IMR-90 (cell line): Measurements from ENCODE around the gene POU2F1. TPM values are rescaled to one million over a fixed set of nuclear protein-coding genes. Genes with fewer than 3 reads are reported as not detected.

Experiments used
- ATAC-seq: fragments of 200-7000 bp; cut with Tn5 transposase; 2 replicates; pipeline ENCODE4 v1.9.1; 2020; ENCODE audit warnings: low read depth, mild to moderate bottlenecking, moderate library complexity
- BruUV-seq: library from RNA; stranded (reverse); fragments of 400-500 nt; replicated peaks from 2 replicates; lab custom pipeline; 2021; lab: Mats Ljungman, UMichigan
- CTCF ChIA-PET: fragments of 300-600 bp; formaldehyde crosslinking; extraction: SDS; loops from one replicate; lab custom pipeline; 2021; ENCODE audit warnings: antibody characterized with exemption; lab: Yijun Ruan, JAX
- POLR2A ChIA-PET: fragments of 300-600 bp; sonication (Branson Sonifier 250); formaldehyde crosslinking; loops from one replicate; lab custom pipeline; 2022; ENCODE audit warnings: antibody characterized with exemption; ENCODE audit not compliant: unreplicated experiment; lab: Charles Lee
- DNase-seq: peaks from one replicate; pipeline ENCODE4 v3.0.0; 2013
- H2AFZ ChIP-seq: replicated peaks from 2 replicates; pipeline ENCODE3; 2013; ENCODE audit warnings: low read length, mild to moderate bottlenecking; ENCODE audit not compliant: poor library complexity
- H2AK5ac ChIP-seq: 2 replicates; pipeline ENCODE4 v1.6.1; 2013; ENCODE audit warnings: low read depth, low read length, inconsistent platforms
- H2AK9ac ChIP-seq: replicated peaks from 2 replicates; pipeline ENCODE3; 2013; ENCODE audit warnings: mild to moderate bottlenecking, low read depth, low read length, moderate library complexity; ENCODE audit not compliant: poor library complexity
- H2BK120ac ChIP-seq: 2 replicates; pipeline ENCODE4 v1.6.1; 2013; ENCODE audit warnings: low read depth, low read length, inconsistent platforms
- H2BK15ac ChIP-seq: 3 replicates; pipeline ENCODE4 v1.6.1; 2013; ENCODE audit warnings: low read depth, low read length, inconsistent platforms
- H2BK20ac ChIP-seq: 2 replicates; pipeline ENCODE4 v1.6.1; 2013; ENCODE audit warnings: low read depth, mild to moderate bottlenecking, inconsistent platforms, low read length, moderate library complexity
- H2BK5ac ChIP-seq: 2 replicates; pipeline ENCODE4 v1.6.1; 2013; ENCODE audit warnings: mild to moderate bottlenecking, low read depth, low read length, inconsistent platforms; ENCODE audit not compliant: poor library complexity, severe bottlenecking
- H3K14ac ChIP-seq: replicated peaks from 2 replicates; pipeline ENCODE4 v1.6.1; 2013; ENCODE audit warnings: low read depth, low read length, inconsistent platforms
- H3K18ac ChIP-seq: 2 replicates; pipeline ENCODE4 v1.6.1; 2013; ENCODE audit warnings: low read depth, low read length, control low read depth
- H3K23ac ChIP-seq: 2 replicates; pipeline ENCODE4 v1.6.1; 2013; ENCODE audit warnings: low read depth, low read length, inconsistent platforms
- H3K27ac ChIP-seq: 2 replicates; pipeline ENCODE4 v1.5.1; 2013; ENCODE audit warnings: mild to moderate bottlenecking, control low read depth, low read length; ENCODE audit not compliant: insufficient read depth
- H3K27me3 ChIP-seq: 2 replicates; pipeline ENCODE4 v1.6.1; 2013; ENCODE audit warnings: low read length; ENCODE audit not compliant: control insufficient read depth, insufficient read depth
- H3K36me3 ChIP-seq: 2 replicates; pipeline ENCODE4 v1.6.1; 2013; ENCODE audit warnings: low read length, mixed read lengths; ENCODE audit not compliant: control insufficient read depth, insufficient read depth
- H3K4ac ChIP-seq: 2 replicates; pipeline ENCODE4 v1.6.1; 2013; ENCODE audit warnings: low read depth, low read length, inconsistent platforms
- H3K4me1 ChIP-seq: 2 replicates; pipeline ENCODE4 v1.6.1; 2013; ENCODE audit warnings: low read length, mixed read lengths; ENCODE audit not compliant: control insufficient read depth, insufficient read depth
- H3K4me2 ChIP-seq: 2 replicates; pipeline ENCODE4 v1.6.1; 2013; ENCODE audit warnings: low read depth, mild to moderate bottlenecking, control low read depth, low read length, moderate library complexity
- H3K4me3 ChIP-seq: 2 replicates; pipeline ENCODE4 v1.5.1; 2013; ENCODE audit warnings: low read depth, mild to moderate bottlenecking, control low read depth, low read length, moderate library complexity; ENCODE audit not compliant: insufficient read depth
- H3K56ac ChIP-seq: 2 replicates; pipeline ENCODE4 v1.6.1; 2013; ENCODE audit warnings: low read length, inconsistent platforms; ENCODE audit not compliant: insufficient read depth; ENCODE audit errors: extremely low read depth
- H3K79me1 ChIP-seq, 2 experiments: 2 replicates each; pipeline ENCODE4 v1.6.1; 2013; ENCODE audit warnings: low read length in 2 of 2, inconsistent platforms in 1 of 2, low read depth in 1 of 2
- H3K9ac ChIP-seq: 2 replicates; pipeline ENCODE4 v1.6.1; 2013; ENCODE audit warnings: low read depth, low read length, control low read depth
- H3K9me1 ChIP-seq: 2 replicates; pipeline ENCODE4 v1.6.1; 2013; ENCODE audit warnings: low read length, inconsistent platforms; ENCODE audit not compliant: insufficient read depth
- H3K9me3 ChIP-seq: 2 replicates; pipeline ENCODE4 v1.6.1; 2013; ENCODE audit warnings: low read length; ENCODE audit not compliant: control insufficient read depth, insufficient read depth
- H4K20me1 ChIP-seq: 2 replicates; pipeline ENCODE4 v1.6.1; 2013; ENCODE audit warnings: low read length, inconsistent platforms; ENCODE audit not compliant: insufficient read depth
- H4K5ac ChIP-seq: 2 replicates; pipeline ENCODE4 v1.6.1; 2013; ENCODE audit warnings: mild to moderate bottlenecking, low read depth, low read length, control low read depth
- H4K8ac ChIP-seq, 2 experiments: 2 replicates each; pipeline ENCODE4 v1.6.1; 2013; ENCODE audit warnings: low read depth in 2 of 2, low read length in 2 of 2, control low read depth in 1 of 2, inconsistent platforms in 1 of 2
- H4K91ac ChIP-seq: 2 replicates; pipeline ENCODE4 v1.6.1; 2013; ENCODE audit warnings: low read depth, low read length, inconsistent platforms; ENCODE audit not compliant: insufficient read depth
- ELK1 ChIP-seq: fragments of 150-350 bp; IDR thresholded peaks from 2 replicates; pipeline ENCODE4 v1.6.1; 2016; ENCODE audit warnings: low read depth, mild to moderate bottlenecking, low read length, moderate library complexity, borderline replicate concordance
- MXI1 ChIP-seq: IDR thresholded peaks from 2 replicates; pipeline ENCODE4 v1.6.1; 2012; ENCODE audit warnings: low read depth, mild to moderate bottlenecking, low read length, moderate library complexity, borderline replicate concordance
- NFE2L2 ChIP-seq: fragments of 150-350 bp; IDR thresholded peaks from 2 replicates; pipeline ENCODE4 v1.6.1; 2016; ENCODE audit warnings: low read depth, mild to moderate bottlenecking, low read length
- RAD21 ChIP-seq: IDR thresholded peaks from 2 replicates; pipeline ENCODE4 v1.6.1; 2012; ENCODE audit warnings: low read length, improper control_type of control experiment
- RCOR1 ChIP-seq: IDR thresholded peaks from 2 replicates; pipeline ENCODE4 v1.6.1; 2012; ENCODE audit warnings: mild to moderate bottlenecking, low read length, improper control_type of control experiment; ENCODE audit not compliant: insufficient replicate concordance
- WGBS, 2 experiments: methylation state at CpG; one replicate each; pipeline versions ENCODE4 v1.1.5 to v1.1.7; 2013; ENCODE audit warnings: missing lambda C conversion rate in 2 of 2; ENCODE audit not compliant: insufficient read length in 1 of 2; ENCODE audit errors: extremely low coverage in 2 of 2; 5-methylcytosine and 5-hydroxymethylcytosine counted together
- dilution Hi-C: fragments of 300-500 bp; cut with HindIII; formaldehyde crosslinking; loops from one replicate; pipeline ENCODE4 v1.14.3; 2018; ENCODE audit warnings: low sequenced_read_pairs; ENCODE audit not compliant: unreplicated experiment
- in situ Hi-C: fragments of 300-500 bp; cut with MboI; formaldehyde crosslinking; loops from 3 replicates; pipeline ENCODE4 v1.14.3; 2019; ENCODE audit warnings: low sequenced_read_pairs, inconsistent platforms, mixed read lengths
- intact Hi-C: fragments of 100-400 bp; cut with micrococcal nuclease; formaldehyde crosslinking; loops from 2 replicates; pipeline ENCODE4 v1.10.0; 2022
- polyA plus RNA-seq, 3 experiments: library from polyadenylated mRNA; depleted of rRNA; stranded (reverse); fragments of >200 nt; gene quantifications; 2 replicates each; pipeline ENCODE4 v1.2.3, GENCODE V29; 2012; ENCODE audit warnings: low replicate concordance in 1 of 3
- total RNA-seq: library from RNA; depleted of rRNA; stranded (reverse); fragments of >200 nt; gene quantifications from 2 replicates; pipeline ENCODE4 v1.2.3, GENCODE V29; 2012
- TF ChIP-seq, protein P1 (sequence below): fragments of 150-350 bp; IDR thresholded peaks from 2 replicates; pipeline ENCODE4 v1.6.1; 2017; ENCODE audit warnings: mild to moderate bottlenecking, antibody characterized with exemption, low read length, low read depth

The POU2F1 gene
- total and polyA plus RNA-seq, 2 of the 4 experiments (the other 2 are of a cell fraction), result 1.2 to 3.4 TPM

- H3K18ac ChIP-seq, result no peak overlapping the region
- H3K56ac ChIP-seq, result no peak overlapping the region
- no peak overlapping the region for H4K5ac ChIP-seq
- no peak overlapping the region for H3K4me2 ChIP-seq
- intact Hi-C loops, result no loop called here
- no peaks in the 10 kb centered on the region for H4K20me1 ChIP-seq
- peaks cover 6% of the 10 kb centered on the region; the same call in 1 of the 2 replicates for H3K27me3 ChIP-seq
- no peak overlapping the region for H3K23ac ChIP-seq
- H2BK20ac ChIP-seq, result no peak overlapping the region
- H3K4ac ChIP-seq, result no peak overlapping the region
- no peak overlapping the region for H2AK5ac ChIP-seq
- H3K9ac ChIP-seq, result no peak overlapping the region
- H3K79me1 ChIP-seq, result no peaks in the 10 kb centered on the region
- no peaks in the 10 kb centered on the region for H3K9me1 ChIP-seq
- ATAC-seq, result no peak
- no peak for TF ChIP-seq ELK1
- no peak for TF ChIP-seq NFE2L2
- TF ChIP-seq RCOR1, result no peak
- no peak for TF ChIP-seq MXI1
- TF ChIP-seq, protein P1, sequence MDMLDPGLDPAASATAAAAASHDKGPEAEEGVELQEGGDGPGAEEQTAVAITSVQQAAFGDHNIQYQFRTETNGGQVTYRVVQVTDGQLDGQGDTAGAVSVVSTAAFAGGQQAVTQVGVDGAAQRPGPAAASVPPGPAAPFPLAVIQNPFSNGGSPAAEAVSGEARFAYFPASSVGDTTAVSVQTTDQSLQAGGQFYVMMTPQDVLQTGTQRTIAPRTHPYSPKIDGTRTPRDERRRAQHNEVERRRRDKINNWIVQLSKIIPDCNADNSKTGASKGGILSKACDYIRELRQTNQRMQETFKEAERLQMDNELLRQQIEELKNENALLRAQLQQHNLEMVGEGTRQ, result no peak
- no peak for TF ChIP-seq RAD21
- dilution Hi-C loops, result no loop called here
- H4K8ac ChIP-seq, result no peak overlapping the region
- no peak overlapping the region for H3K4me3 ChIP-seq
- H3K27ac ChIP-seq, result no peak overlapping the region
- ChIA-PET POLR2A (no interaction called here), CTCF (no interaction called here)
- no peaks in the 10 kb centered on the region for H3K9me3 ChIP-seq
- BruUV-seq, result no TSS peak
- no peaks in the 10 kb centered on the region for H3K4me1 ChIP-seq
- H2BK5ac ChIP-seq, result no peak overlapping the region
- H2AFZ ChIP-seq, result no peak overlapping the region
- H3K36me3 ChIP-seq, result no peaks in the 10 kb centered on the region
- no peak overlapping the region for H3K14ac ChIP-seq
- in situ Hi-C loops, result no loop called here
- DNase-seq, result no peak
- H2BK15ac ChIP-seq, result no peak overlapping the region
- H2BK120ac ChIP-seq, result no peak overlapping the region
- H2AK9ac ChIP-seq, result no peak overlapping the region
- 86% methylated on average over 2 of the region's 3 CpGs; no CpG with 5 or more reads in 1 of the 2 experiments for WGBS, 2 experiments
- no peak overlapping the region for H4K91ac ChIP-seq
Measured at GRCh38 chr1:167185062-167185461, 35.6 kb upstream of the POU2F1 start.
